ENCODE data around the gene LHFPL2. TPM values are rescaled to one million over a fixed set of nuclear protein-coding genes. Genes with fewer than 3 reads are reported as not detected.

The LHFPL2 gene
- total RNA-seq, 1 donor from 2014 or later, result 42.1 TPM

- DNase-seq (ENCODE audit: low spot score in 2 of 2, unreplicated experiment in 2 of 2), result no peak
- Mint-ChIP-seq H3K27me3 (ENCODE audit: low read depth) (no peaks in the 10 kb centered on the region), H3K4me1 (peaks cover 43% of the 10 kb centered on the region), H3K9me3 (no peaks in the 10 kb centered on the region), H3K4me3 (no peak overlapping the region), H3K36me3 (peaks cover 4% of the 10 kb centered on the region), H3K27ac (peak overlapping the region; percentile 55)
- TF ChIP-seq CTCF (IDR thresholded peaks at IDR 0.05; ENCODE audit: unreplicated experiment), result no peak
Observed at GRCh38 chr5:78610636-78611035, 37.9 kb downstream of the LHFPL2 start.

- DNase-seq (ENCODE audit: low spot score in 2 of 2, unreplicated experiment in 2 of 2), result no peak
- Mint-ChIP-seq H3K27ac (no peak overlapping the region), H3K4me3 (no peak overlapping the region), H3K9me3 (no peaks in the 10 kb centered on the region), H3K4me1 (peaks cover 41% of the 10 kb centered on the region), H3K36me3 (peaks cover 1% of the 10 kb centered on the region), H3K27me3 (ENCODE audit: low read depth) (no peaks in the 10 kb centered on the region)
- TF ChIP-seq CTCF (IDR thresholded peaks at IDR 0.05; ENCODE audit: unreplicated experiment), result no peak
Observed at GRCh38 chr5:78610163-78610583, 38.4 kb downstream of the LHFPL2 start.

- no peak for TF ChIP-seq CTCF (IDR thresholded peaks at IDR 0.05; ENCODE audit: unreplicated experiment)
- no peaks in the 10 kb centered on the region for H3K27me3 Mint-ChIP-seq (ENCODE audit: low read depth)
- H3K9me3 Mint-ChIP-seq, result no peaks in the 10 kb centered on the region
- peaks cover 44% of the 10 kb centered on the region for H3K4me1 Mint-ChIP-seq
- no peak for DNase-seq (ENCODE audit: low spot score in 2 of 2, unreplicated experiment in 2 of 2)
- H3K36me3 Mint-ChIP-seq, result peaks cover 4% of the 10 kb centered on the region
- no peak overlapping the region for H3K4me3 Mint-ChIP-seq
- H3K27ac Mint-ChIP-seq, result peak overlapping the region; percentile 48
Observed at GRCh38 chr5:78607864-78608263, 40.7 kb downstream of the LHFPL2 start.

- Mint-ChIP-seq H3K27ac (no peak overlapping the region), H3K36me3 (peaks cover 6% of the 10 kb centered on the region), H3K27me3 (ENCODE audit: low read depth) (no peaks in the 10 kb centered on the region), H3K9me3 (no peaks in the 10 kb centered on the region), H3K4me1 (peaks cover 47% of the 10 kb centered on the region), H3K4me3 (no peak overlapping the region)
- no peak for TF ChIP-seq CTCF (IDR thresholded peaks at IDR 0.05; ENCODE audit: unreplicated experiment)
- DNase-seq (ENCODE audit: low spot score in 2 of 2, unreplicated experiment in 2 of 2), result no peak
Observed at GRCh38 chr5:78606241-78606640, 42.3 kb downstream of the LHFPL2 start.

- peaks cover 6% of the 10 kb centered on the region for H3K36me3 Mint-ChIP-seq
- H3K9me3 Mint-ChIP-seq, result no peaks in the 10 kb centered on the region
- no peak overlapping the region for H3K4me3 Mint-ChIP-seq
- DNase-seq (ENCODE audit: low spot score in 2 of 2, unreplicated experiment in 2 of 2), result no peak
- TF ChIP-seq CTCF (IDR thresholded peaks at IDR 0.05; ENCODE audit: unreplicated experiment), result no peak
- H3K27me3 Mint-ChIP-seq (ENCODE audit: low read depth), result no peaks in the 10 kb centered on the region
- H3K4me1 Mint-ChIP-seq, result peaks cover 47% of the 10 kb centered on the region
- H3K27ac Mint-ChIP-seq, result no peak overlapping the region
Observed at GRCh38 chr5:78605611-78606010, 43.0 kb downstream of the LHFPL2 start.

- Mint-ChIP-seq H3K27ac (peak overlapping the region; percentile 64), H3K36me3 (peaks cover 6% of the 10 kb centered on the region), H3K27me3 (ENCODE audit: low read depth) (no peaks in the 10 kb centered on the region), H3K9me3 (no peaks in the 10 kb centered on the region), H3K4me1 (peaks cover 46% of the 10 kb centered on the region), H3K4me3 (no peak overlapping the region)
- no peak for DNase-seq (ENCODE audit: low spot score in 2 of 2, unreplicated experiment in 2 of 2)
- TF ChIP-seq CTCF (IDR thresholded peaks at IDR 0.05; ENCODE audit: unreplicated experiment), result no peak
Observed at GRCh38 chr5:78604689-78605285, 43.8 kb downstream of the LHFPL2 start.

All from mesothelial cell of epicardium (in vitro differentiated cells).